HG03108 (cell line): ENCODE data around the gene IER5.
"Not testable (repeated sequence)": the region's sequence is repeated elsewhere in the genome, so short reads cannot be mapped to it uniquely, and the experiment has no call there.

Source experiments
- ATAC-seq: cut with Tn5 transposase; IDR thresholded peaks from one replicate; pipeline ENCODE4 v1.9.1; 2021; ENCODE audit warnings: moderate library complexity; ENCODE audit not compliant: unreplicated experiment

The IER5 gene

GRCh38 chr1:181088079-181089016 is at the start of gene IER5:
IER5 (plus strand) TSS chr1:181088700; CDS start chr1:181088903, 203 bp downstream.
- peak; percentile 64 for ATAC-seq

- no peak for ATAC-seq
Measured at GRCh38 chr1:181040284-181040865, 48.1 kb upstream of the IER5 start.

- no peak for ATAC-seq
Measured at GRCh38 chr1:181043025-181043888, 45.2 kb upstream of the IER5 start.

DNA sequence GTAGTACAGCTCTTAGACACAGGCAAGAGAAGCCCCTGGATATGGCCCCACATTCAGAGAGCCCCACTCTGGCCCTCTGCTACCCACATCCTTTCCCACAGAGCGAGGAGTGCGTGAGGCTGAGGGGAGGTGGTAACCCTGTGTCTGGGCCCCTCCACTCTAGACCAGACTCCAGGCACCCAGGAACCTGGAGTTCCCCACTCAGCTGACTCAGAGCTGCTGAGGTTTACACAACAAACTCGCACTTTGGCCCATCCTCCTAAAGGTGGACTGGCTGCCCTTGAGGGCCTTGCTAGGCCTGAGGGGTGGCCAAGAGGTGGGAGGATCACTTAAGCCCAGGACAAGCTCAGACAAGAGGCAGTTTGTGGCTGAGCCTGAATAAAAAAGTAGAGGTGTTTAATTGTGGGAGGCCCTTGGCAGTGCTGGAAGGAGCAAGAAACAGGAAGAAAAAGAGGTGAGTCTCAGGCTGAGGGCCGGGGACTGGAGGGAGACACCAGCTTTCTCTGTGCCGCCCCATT is 44.0 kb upstream of the IER5 start:
- ATAC-seq, result peak; percentile 85

DNA sequence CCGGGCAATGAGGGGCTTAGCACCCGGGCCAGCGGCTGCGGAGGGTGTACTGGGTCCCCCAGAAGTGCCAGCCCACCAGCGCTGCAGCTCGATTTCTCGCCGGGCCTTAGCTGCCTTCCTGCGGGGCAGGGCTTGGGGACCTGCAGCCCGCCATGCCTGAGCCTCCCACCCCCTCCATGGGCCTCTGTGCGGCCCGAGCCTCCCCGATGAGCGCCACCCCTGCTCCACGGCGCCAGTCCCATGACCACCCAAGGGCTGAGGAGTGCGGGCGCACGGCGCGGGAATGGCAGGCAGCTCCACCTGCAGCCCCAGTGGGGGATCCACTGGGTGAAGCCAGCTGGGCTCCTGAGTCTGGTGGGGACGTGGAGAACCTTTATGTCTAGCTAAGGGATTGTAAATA is 42.6 kb upstream of the IER5 start:
- ATAC-seq, result not testable (repeated sequence)

DNA sequence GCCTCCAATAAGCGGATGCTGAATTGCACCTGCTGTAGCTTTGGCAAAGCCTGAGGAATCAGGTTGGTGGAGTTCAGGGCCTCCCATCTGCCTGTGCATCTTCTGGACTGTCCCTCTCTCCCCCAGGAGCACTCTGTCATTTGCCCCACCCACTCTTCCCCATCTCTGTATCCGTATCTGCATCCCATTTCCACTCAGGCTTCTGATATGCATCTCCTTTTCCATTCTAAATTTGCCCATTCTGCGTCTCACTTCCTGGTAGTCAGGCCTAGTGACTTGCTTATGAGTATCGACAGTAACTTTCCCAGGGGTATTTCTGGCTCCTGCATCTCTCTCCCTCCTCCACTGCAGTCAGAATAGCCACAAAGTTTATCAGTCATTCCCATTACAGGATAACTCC is 39.1 kb upstream of the IER5 start:
- no peak for ATAC-seq

DNA sequence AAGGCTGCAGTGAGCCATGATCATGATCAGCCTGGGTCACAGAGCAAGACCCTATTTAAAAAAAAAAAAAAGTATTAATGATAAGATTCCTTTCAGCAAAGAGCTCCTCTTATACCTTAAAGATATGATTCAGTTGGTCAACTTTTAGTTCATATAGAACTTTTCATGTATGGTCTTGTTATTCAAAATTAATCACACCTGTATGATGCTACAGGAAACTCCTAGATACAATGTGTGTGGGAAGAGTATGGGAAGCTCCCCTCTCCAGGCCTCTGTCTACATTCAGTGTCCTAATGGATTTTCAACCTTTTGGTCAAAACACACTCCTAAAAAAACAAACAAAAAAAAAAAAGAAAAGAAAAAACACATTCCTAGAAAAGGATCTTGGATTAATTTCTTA is 37.6 kb upstream of the IER5 start:
- ATAC-seq, result no peak

- no peak for ATAC-seq
Measured at GRCh38 chr1:181056560-181056959, 31.9 kb upstream of the IER5 start.

GRCh38 chr1:181057079-181057478 is 31.4 kb upstream of the IER5 start:
- no peak for ATAC-seq

- ATAC-seq, result no peak
Measured at GRCh38 chr1:181059435-181059834, 29.1 kb upstream of the IER5 start.

GRCh38 chr1:181060066-181060465 is 28.4 kb upstream of the IER5 start:
- ATAC-seq, result no peak

DNA sequence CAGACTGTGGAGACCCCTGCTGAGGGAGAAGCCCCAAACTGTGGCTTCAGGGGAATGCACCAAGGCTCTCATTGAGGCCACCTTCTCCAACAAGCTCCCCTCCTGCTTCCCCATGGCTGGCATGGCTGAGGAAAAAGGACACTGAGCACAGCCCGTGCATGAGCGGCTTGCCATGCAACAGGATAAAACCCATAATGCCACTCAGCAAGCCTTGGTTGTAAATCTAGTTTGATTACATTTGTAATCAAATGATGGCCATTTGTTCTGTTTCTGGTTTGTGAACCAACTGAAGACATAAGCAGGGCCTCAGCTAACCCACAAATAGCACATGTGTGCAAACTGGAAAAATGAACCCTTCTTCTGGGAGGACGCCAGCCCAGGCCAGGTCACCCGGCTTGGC is 27.6 kb upstream of the IER5 start:
- not testable (repeated sequence) for ATAC-seq

DNA sequence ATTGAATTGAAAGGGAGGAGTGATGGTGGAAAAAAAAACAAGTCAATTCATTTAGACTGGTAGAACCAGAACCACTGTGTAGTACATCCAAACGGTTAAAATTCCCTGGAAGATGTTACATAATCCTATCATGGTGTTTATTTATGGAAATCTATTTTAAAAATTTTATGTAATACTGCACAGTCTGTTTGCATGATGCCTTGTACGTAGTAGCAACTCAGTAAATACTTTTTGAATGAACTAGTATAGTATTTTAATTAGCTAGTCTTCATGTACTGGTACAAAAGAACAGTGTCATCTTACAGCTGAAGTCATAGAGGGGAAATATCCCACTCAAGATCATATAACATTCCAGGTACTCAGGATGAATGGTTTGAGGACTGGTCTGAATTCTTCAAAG is 27.0 kb upstream of the IER5 start:
- ATAC-seq, result no peak

DNA sequence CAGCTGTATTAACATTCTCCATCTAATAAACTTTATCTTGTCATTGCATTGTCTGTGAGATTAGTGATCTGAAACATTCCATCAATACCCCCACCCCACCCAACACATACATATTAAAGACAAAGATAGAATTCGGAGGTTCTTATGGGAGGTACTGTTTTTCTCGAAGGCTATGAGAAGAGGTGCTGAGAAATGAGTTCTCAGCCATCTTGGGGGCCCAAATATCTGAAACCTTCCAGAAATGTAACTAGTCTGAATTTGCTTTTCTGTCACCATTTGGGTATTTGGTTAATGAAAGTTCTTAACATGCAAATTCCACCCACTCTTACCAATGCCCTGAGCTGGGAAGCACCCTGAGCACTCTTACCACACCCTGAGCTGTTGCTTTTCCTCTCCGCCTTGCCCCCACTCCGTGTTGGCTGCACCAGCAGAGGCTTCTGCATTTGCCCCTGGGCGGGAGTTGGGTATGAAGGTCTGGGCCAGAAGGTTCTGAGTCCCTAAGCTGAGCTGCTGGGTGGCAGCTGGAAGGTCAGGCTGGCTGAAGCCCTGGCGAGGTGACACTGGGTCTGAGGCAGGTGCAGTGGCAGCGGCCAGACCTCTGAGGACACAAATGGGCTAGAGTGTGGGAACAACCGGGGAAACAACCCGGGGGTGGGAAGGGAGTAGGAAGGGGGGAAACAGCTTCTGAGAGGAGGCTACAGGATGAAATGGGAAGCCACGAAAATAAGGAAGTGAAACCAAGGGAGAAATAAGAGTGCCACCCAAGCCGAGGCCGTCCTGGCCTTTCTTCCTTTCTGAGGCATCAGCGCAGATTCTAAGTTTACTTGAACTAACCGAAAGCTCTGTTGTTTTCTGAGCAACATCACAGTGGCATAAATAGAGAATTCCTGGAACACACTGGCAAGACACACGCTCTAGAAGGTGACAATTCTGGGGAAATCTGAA is 26.3 kb upstream of the IER5 start:
- ATAC-seq, result peak; percentile 81

GRCh38 chr1:181062836-181063428 is 25.6 kb upstream of the IER5 start:
- peak; percentile 74 for ATAC-seq

DNA sequence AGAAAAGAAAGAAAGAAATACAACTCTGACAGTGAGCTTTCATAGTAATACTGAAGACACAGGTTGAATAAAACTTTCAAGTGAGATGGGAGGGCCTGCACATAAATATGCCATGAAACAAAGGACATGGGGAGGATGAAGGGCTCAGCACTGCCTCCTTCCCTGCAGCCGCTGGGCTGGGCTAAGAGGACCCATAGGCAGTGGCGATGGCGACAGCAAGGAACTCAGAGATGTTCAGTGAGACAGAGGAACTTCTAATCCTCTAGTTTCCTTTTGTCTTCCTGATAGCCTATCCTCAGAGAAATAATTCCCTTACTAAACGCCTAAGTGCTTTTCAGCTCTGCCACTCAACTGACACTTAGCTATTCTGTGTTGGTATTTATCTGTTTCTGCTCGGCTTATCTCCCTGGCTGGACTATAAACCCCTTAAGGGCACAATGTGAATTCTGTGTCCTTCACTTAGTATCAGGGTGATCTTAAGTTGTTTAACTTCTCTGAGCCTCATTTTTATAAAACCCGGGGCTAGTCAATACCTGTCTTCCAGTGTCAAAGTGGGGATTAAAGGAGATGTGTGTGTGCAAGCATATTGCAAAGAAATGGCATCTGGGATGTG is 24.4 kb upstream of the IER5 start:
- ATAC-seq, result no peak

DNA sequence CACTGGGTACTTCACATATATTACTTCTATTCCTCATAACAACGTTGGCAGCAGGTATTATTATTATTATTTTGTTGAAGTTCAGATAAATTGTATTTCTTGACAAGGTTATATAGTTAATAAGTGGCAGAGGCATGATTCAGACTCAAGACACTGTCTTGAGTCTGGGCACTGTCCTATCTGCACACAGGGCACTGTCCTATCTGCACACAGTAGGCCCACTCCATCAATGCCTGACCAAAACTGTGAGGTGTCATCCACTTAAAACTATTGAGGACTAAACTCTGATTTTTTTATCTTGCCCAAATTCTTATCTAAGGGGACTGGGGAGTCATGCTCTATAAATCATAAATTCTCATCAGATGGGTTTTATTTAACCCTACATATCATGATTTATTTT is 23.8 kb upstream of the IER5 start:
- no peak for ATAC-seq

GRCh38 chr1:181073638-181074037 is 14.9 kb upstream of the IER5 start:
- ATAC-seq, result no peak

GRCh38 chr1:181075766-181076350 is 12.6 kb upstream of the IER5 start:
- no peak for ATAC-seq
